Cardiac septum (tissue), 1 donor: ENCODE data around the gene ZC3H18. TPM values are rescaled to one million over a fixed set of nuclear protein-coding genes. Genes with fewer than 3 reads are reported as not detected.
A peak's percentile ranks its signal among the peaks of the same experiment; 100 is the strongest.
"Not testable (repeated sequence)": the region's sequence is repeated elsewhere in the genome, so short reads cannot be mapped to it uniquely, and the experiment has no call there.

Source experiments
- DNase-seq: peaks from one replicate; pipeline ENCODE4 v3.0.0-alpha.2; 2020; ENCODE audit warnings: low spot score
- intact Hi-C: fragments of 100-400 bp; cut with DNase I; formaldehyde crosslinking; loops from one replicate; pipeline ENCODE4 v1.14.0; 2022
- total RNA-seq: library from RNA; stranded (reverse); fragmentation: NEBNext Ultra II Directional; extraction: Animal tissue kit (Norgen Biotek cat#: 25700); gene quantifications from one replicate; pipeline ENCODE4 v1.2.1, GENCODE V29; 2021
- donor health status: DM: no; HTN: no; CAD: no.

ZC3H18 gene
- total RNA-seq, 1 donor from 2014 or later, result 20.6 TPM

DNA sequence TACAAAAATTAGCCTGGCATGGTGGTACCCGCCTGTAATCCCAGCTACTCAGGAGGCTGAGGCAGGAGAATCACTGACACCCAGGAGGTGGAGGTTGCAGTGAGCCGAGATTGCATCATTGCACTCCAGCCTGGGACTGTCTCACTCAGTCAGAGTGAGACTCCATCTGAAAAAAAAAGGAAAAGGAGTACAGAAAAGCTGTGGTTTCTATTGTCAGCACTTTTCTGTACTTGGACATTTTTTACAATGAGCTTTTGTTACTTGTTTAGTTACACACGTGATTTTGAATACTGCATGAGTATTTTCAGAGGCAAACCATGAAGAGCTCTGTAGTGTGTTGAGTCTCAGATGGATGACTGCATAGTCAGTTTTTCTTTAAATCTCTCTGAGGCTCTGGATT lies 26.3 kb downstream of the ZC3H18 start:
- intact Hi-C loops, result no loop called here
- no peak for DNase-seq

GRCh38 chr16:88597856-88598491 lies 27.8 kb downstream of the ZC3H18 start:
- DNase-seq, result no peak
- intact Hi-C loops, result no loop called here

- DNase-seq, result peak; percentile 91
- intact Hi-C loops, result no loop called here
Measured at GRCh38 chr16:88599092-88599733, 29.0 kb downstream of the ZC3H18 start.

DNA sequence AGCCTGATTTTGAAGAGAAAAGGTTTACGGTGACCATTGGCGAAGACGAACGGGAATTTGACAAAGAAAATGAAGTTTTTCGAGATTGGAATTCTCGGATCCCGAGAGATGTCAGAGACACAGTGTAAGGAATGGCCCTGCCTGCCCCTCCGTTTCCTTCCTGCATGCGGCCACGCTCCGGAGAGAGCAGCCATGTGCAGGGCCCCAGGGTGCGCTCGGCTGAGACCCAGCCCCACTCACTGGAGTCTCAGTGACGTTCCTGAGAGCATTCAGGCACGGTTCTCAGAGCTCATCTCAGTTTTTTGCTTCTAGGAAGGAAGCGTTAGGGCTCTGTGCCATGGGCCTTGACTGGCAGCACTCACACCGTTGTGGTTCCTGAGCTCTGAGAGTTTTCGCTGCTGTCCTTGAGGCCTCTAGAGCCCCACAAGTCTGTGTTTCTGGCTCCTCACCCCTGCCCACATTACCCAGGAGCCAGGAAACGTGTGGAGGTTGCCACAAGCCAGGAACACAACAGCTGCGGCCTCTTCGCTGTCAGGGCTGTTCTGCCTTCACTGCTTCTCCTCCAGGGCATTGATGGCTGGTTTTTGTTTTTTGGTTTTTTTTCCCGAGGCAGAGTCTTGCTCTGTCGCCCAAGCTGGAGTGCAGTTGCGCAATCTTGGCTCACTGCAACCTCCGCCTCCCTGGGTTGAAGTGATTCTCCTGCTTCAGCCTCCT lies 29.8 kb downstream of the ZC3H18 start:
- DNase-seq, result no peak
- intact Hi-C loops, result no loop called here

DNA sequence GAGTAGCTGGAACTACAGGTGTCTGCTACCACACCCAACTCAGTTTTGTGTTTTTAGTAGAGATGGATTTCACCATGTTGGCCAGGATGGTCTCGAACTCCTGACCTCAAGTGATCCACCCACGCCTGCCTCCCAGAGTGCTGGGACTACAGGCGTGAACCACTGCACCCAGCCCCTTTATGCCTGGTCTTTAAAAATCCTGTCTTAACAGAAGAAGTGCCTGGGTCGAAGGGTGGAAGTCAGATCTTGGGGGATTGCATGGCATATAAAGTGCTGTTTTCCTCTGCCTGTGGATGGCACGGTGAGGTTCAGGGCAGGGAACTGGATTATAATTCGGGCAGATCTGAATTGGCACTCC lies 30.3 kb downstream of the ZC3H18 start:
- no peak for DNase-seq
- intact Hi-C loops, result no loop called here

DNA sequence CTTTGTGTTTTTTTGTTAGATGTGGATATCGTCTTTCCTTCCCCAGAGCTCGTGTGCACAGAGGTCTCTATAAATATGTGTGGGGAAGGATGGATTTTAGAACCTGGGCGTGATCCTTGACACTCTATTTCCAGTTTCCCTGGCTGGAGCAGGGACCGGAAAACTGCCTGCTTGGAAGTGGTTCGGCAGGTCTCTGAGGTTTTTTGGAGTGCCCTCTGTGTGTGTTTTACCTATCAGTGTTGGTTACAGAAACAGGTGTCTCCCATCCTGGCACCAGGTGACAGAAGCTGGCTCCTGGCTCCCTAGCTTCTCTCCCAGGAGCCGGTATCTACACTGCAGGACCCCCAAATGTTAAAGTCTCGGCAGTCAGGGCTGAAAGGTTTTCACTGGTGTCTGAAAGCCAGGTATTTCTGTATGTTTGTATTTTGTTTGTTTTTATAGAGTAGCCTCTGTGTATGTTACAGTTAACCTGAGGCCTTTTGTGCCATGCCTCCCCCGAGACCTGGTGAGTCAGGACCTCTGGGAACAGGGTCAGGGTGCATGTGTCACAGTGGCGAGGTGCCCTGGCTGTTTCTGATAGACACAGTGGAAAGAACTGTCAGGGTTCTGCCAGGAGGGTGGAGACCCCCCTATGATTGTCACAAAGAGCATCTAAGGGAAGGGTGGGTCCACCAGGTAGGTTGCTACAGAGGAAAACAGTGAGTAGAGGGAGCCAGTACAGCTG lies 31.3 kb downstream of the ZC3H18 start:
- DNase-seq, result no peak
- intact Hi-C loops, result no loop called here

- no peak for DNase-seq
- intact Hi-C loops, result no loop called here
Measured at GRCh38 chr16:88602091-88602490, 31.9 kb downstream of the ZC3H18 start.

DNA sequence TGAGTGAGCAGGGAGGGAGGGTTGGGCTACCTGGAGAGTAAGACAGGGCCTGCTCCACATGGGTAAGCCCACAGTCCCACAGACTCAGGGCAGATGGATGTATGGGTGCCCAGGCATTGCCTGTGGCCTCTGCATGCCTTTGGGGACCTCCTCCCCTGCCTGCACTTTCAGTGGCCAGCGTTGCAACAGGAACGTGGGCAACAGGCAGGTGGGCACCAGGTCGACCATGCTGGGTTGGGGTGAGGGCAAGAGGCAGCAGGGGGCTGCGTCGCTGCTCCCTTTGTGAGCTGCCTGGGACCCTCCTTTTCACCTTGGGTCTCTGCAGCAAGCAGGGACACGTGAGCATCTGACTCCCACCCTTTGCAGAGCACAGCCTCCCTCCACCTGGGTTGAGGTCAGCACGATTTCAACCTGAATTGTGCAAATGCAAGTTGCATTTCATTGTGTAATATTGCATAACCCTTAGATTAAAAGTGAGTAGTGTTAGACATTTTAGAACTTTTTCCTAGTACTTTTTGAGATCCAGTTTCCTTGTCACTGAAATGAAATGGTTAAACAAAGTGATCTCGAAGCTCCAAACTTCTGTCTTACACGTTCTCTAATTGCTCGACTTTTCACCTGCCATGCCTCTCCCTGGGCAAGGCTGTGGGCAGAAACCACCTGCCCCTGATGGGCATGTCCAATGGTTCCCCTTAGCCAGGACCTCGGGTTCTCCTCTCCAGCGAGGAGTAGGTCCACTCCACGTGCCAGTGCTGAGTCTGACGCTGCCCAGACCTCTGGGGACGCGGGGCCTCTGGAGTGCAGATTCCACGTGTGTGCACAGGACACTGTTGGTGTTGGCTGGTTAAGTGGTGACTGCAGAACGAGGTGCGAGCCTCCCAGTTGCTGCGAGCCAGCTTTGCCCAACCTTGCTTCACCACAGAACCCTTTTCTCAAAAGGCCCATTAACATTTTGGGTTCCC lies 35.3 kb downstream of the ZC3H18 start:
- intact Hi-C loops, result no loop called here

DNA sequence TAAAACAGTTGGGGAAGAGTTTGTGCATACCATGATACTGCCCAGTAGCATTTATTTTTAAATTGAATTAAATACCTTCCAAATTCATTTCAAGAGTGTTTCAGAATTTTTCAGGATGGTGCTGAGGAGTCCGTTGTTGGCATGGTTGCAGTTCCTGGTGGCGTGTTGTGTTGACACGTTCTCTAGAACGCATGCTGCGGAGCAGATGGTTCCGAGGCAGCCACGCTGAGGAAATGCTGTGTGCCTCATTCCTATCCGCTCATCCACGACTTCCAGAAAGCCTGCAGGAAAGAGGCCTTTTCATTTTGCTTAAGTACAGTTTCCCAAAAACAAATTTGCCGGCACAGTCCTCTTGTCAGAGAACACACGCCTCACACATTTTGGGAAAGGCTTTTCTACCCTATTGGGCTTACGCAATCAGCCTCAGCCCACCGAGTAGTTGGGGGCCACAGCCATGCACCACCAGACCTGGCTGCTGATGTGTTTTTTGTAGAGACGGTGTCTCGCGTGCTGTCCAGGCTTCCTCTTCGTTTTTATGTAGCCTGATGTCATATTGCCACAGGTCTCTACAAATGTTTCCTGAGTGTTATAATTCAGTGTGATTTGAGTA lies 36.0 kb downstream of the ZC3H18 start:
- DNase-seq, result no peak
- intact Hi-C loops, result no loop called here

More for the DNA sequence above, 35.3 kb downstream of the ZC3H18 start:
- DNase-seq, result no peak

GRCh38 chr16:88608076-88608475 lies 37.9 kb downstream of the ZC3H18 start:
- intact Hi-C loops, result no loop called here
- DNase-seq, result no peak

DNA sequence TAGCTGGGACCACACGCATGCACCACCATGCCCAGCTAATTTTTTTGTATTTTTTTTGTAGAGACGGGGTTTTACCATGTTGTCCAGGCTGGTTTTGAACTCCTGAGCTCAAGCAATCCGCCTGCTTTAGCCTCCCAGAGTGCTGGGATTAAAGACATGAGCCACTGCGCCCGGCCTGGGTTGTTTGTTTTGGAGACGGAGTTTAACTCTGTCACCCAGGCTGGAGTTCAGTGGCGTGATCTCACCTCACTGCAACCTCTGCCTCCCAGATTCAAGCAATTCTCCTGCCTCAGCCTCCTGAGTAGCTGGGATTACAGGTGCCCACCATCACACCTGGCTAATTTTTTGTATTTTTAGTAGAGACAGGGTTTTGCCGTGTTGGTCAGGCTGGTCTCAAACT lies 39.2 kb downstream of the ZC3H18 start:
- not testable (repeated sequence) for DNase-seq

DNA sequence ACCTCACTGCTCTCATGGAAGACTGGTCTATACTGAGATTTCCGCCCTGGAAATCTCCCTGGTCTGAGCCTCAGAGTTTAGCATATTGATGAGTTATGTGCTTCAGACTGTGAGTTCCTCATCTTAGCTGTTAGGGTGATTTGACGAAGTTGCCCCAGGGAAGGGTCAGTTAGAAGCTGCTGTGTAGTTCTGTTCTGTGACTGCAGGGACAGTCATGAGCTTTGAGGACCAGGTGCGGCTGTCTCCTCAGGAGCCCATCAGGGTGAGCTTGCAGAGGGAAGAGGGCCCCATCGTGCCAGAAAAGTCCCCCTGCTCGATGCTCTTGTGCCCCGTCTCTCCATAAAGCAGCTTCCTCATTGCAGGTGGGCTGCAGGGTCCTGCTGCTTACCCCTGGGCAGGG lies 39.9 kb downstream of the ZC3H18 start:
- intact Hi-C loops, result no loop called here
- no peak for DNase-seq

More for the DNA sequence above, 39.2 kb downstream of the ZC3H18 start:
- intact Hi-C loops, result not testable (repeated sequence)

- no peak for DNase-seq
- intact Hi-C loops, result no loop called here
Measured at GRCh38 chr16:88610909-88611812, 41.0 kb downstream of the ZC3H18 start.

DNA sequence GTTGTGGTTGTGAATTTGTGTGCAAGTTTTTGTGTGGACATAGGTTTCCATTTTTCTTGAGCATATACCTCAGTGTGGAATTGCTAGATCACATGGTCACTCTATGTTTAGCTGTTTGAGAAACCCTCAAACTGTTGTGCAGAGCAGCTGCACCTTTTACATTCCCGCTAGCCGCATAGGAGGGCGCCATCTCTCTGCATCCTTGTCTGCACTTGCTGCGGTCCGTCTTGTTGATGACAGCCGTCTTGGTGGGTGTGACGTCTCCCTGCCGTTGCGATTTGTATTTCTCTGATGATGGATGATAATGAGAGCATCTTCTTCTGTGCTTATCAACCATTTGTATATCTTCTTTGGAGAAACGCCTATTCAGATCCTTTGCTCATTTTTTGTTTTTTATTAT lies 43.1 kb downstream of the ZC3H18 start:
- DNase-seq, result no peak
- intact Hi-C loops, result no loop called here

GRCh38 chr16:88613911-88614817 lies 44.0 kb downstream of the ZC3H18 start:
- DNase-seq, result no peak
- intact Hi-C loops, result no loop called here

- intact Hi-C loops, result no loop called here
- no peak for DNase-seq
Measured at GRCh38 chr16:88614818-88615580, 44.8 kb downstream of the ZC3H18 start.
